NCI-H1092 treated with DMSO at 0.1 percent for 48 hours (cell line): ENCODE measurements around the gene LRBA.
"Not testable (repeated sequence)": the region's sequence is repeated elsewhere in the genome, so short reads cannot be mapped to it uniquely, and the experiment has no call there.

Source experiments
- DNase-seq: peaks from one replicate; lab custom pipeline; 2025; lab: John Stamatoyannopoulos, UW

LRBA gene

GRCh38 chr4:151015459-151016347 lies 619 bp upstream of the LRBA start:
- peak; percentile 89 for DNase-seq

GRCh38 chr4:151013944-151014343 lies 1.1 kb downstream of the LRBA start:
- no peak for DNase-seq

- no peak for DNase-seq
Observed at GRCh38 chr4:151013491-151013890, 1.6 kb downstream of the LRBA start.

- DNase-seq: no peak
Observed at GRCh38 chr4:151012820-151013219, 2.3 kb downstream of the LRBA start.

- DNase-seq: no peak
Observed at GRCh38 chr4:151012376-151012775, 2.7 kb downstream of the LRBA start.

- DNase-seq: no peak
Observed at GRCh38 chr4:151004222-151004621, 10.9 kb downstream of the LRBA start.

GRCh38 chr4:151000747-151001429 lies 14.2 kb downstream of the LRBA start:
- DNase-seq: no peak

GRCh38 chr4:150999086-150999485 lies 16.0 kb downstream of the LRBA start:
- no peak for DNase-seq

GRCh38 chr4:150997141-150997540 lies 17.9 kb downstream of the LRBA start:
- DNase-seq: no peak

GRCh38 chr4:150994721-150995120 lies 20.4 kb downstream of the LRBA start:
- DNase-seq: no peak

- not testable (repeated sequence) for DNase-seq
Observed at GRCh38 chr4:150993577-150993976, 21.5 kb downstream of the LRBA start.

GRCh38 chr4:150990993-150991392 lies 24.1 kb downstream of the LRBA start:
- DNase-seq: no peak

- DNase-seq: no peak
Observed at GRCh38 chr4:150990250-150990649, 24.8 kb downstream of the LRBA start.

- DNase-seq: no peak
Observed at GRCh38 chr4:150988238-150988637, 26.8 kb downstream of the LRBA start.

GRCh38 chr4:150987204-150987603 lies 27.9 kb downstream of the LRBA start:
- no peak for DNase-seq

- no peak for DNase-seq
Observed at GRCh38 chr4:150986085-150986484, 29.0 kb downstream of the LRBA start.

GRCh38 chr4:150983851-150984250 lies 31.2 kb downstream of the LRBA start:
- DNase-seq: no peak

GRCh38 chr4:150982557-150983233 lies 32.4 kb downstream of the LRBA start:
- no peak for DNase-seq

GRCh38 chr4:150978738-150979575 lies 36.1 kb downstream of the LRBA start:
- DNase-seq: no peak

- no peak for DNase-seq
Observed at GRCh38 chr4:150976478-150977118, 38.5 kb downstream of the LRBA start.

- DNase-seq: no peak
Observed at GRCh38 chr4:150974750-150975149, 40.3 kb downstream of the LRBA start.
